Measurements from ENCODE around the gene NPTX1.
A peak's percentile ranks its signal among the peaks of the same experiment; 100 is the strongest.

The NPTX1 gene

GRCh38 chr17:80478487-80479245 lies 2.3 kb upstream of the NPTX1 start:
- no peak for DNase-seq (ENCODE audit: low read depth)

GRCh38 chr17:80477647-80478478 lies 1.5 kb upstream of the NPTX1 start:
- peak; percentile 56 for DNase-seq (ENCODE audit: low read depth)

DNA sequence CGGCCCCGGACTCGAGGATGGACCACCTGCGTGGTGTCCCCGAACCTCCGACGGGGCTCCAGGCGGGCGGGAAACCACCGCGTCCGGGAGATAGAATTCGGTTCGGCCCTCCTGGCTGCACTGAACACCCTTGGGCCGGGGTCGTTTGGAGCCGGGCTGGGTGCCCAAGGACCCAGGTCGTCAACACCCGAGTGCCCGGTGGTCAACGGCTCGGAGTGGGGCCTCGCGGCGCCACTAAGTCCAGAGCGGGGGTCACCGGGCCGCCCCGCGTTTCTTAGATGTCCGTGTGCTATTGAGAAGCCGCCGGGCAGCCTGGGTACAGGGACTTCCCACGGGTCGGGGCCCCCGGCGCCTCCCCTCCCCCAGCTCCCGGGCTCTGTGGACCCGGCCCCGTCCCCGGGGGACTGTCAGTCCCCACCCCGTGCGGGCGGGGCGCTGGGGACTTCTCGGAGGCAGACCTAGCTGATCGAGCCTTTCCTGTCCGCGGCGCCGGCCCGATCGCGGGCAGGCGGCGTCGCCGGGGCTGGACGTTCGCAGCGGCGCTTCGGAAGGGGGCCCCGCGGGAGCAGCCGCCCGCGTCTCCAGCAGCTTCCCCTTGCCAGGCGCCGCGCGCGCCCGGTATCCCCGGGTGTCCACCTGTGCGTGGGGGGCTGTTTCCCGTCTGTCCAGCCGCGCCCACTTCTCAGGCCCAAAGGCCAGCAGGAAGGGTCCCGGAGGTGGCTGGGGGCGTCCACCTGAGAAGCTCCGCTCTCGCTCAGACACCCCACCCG lies 655 bp upstream of the NPTX1 start:
- no peak for DNase-seq (ENCODE audit: low read depth)

DNA sequence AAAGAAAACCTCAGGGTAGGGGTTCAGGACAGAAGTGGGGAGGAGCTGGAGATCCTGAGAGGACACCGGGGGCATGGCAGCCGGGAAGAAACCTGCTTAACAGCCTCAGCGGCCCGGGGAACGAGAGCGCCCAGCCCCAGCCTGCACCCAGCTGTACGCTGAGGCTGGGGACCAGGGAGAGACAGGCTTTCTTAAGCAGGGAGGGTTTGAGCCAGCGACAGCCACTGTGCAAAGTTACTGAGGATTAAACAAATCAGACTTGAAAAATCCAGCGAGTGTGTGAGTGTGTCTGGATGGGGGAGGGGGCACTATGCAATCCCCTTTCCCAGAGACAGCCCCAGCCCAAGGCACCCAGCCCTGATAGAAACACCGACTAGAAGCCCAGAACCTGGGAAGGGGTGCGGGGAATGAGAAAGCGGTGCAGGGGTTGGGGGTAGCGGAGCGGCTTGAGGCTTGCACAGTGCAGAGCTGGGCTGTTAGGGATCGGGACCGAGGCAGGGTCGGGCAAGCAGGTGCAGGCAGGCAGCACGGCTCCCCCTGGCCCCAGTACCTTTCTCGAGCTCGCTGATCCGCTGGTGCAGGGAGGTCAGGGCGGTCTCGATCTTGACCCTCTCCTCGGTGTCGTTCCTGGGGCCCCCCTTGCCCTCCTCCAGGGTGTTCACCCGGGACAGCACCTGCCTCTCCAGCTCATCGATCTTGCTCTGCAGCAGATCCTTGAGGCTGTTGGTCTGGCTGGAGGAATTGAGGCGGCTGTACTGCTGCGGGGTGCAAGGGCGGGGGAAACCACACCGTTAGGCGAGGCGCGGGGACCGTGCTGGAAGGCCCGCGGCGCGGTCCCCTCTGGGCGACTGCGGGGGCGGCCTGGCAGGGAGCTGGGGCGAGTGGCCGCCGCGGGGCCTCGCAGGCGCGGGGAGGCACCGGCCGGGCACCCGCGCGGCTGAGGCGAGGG lies 1.2 kb downstream of the NPTX1 start:
- DNase-seq (ENCODE audit: low read depth), result no peak

DNA sequence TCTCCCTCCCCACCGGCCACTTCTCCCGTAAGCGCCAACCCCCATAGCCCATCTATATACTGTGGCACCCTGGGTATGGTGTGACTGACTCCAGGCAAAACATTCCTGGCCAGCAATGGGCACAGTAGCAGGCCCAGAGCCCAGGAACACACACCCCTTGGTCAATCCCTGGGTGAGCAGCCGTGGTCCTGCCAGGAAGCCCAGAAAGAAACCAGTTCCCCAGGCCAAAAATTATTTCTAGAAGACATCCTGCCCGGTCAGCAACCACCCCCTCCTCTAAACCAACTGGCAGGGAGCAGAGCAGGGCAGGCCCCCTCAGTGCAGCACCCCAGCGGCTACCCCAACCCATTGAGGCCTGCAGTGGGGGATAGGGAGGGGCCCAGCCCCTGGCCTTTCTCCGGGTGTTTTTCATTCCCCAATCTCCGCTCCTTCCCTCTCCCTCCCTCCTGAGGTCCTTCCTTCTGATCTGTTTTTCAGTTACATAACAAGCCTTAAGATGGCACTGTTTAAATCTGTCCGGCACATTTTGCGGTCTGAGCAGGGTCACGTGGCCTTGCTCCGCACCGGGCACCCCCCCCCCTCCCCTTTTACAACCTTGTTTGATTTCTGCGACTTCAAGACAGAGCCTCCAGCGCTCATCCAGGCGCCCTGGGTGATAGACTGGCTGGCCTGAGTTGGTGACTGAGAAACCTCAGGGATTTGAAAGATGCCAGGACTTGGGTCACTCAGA lies 2.0 kb downstream of the NPTX1 start:
- DNase-seq (ENCODE audit: low read depth), result peak; percentile 47

DNA sequence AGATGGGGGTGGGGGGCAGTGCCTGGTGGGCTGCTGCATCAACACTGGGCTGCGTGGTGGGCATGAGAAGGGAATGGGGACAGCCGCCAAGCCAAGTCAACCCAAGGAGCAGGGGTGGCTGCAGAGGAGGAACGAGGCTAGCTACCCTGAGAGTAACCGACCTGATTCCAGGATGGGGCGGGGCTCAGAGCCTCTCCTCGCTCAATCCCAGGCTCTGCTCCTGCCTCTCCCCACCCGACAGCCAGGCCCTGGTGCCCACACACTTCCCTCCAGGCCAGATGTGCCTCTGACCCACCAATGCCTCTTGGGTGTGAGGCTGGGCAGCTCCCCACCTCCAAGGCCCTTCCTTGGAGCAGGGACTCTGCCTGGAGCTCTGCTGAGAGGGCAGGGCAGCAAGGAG lies 2.7 kb downstream of the NPTX1 start:
- no peak for DNase-seq (ENCODE audit: low read depth)

DNA sequence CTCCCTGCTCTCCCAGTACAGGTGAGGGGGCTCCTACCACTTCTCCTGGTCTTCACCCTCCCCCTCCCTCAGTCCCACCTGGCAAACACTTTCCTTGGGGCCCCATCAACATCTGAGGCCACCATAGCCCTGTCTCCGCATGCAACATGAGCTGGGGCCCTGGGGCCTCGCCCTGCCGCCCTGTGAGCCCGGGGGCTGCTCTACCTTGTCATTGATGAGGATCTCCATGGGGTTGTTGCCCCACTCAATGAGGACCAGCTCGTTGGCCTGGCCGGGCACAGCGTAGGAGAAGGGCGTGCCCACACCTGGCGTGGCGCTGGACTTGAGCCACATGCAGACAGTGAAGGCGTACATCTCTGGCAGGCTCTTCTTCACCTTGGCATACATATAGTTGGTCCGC lies 3.4 kb downstream of the NPTX1 start:
- no peak for DNase-seq (ENCODE audit: low read depth)

DNA sequence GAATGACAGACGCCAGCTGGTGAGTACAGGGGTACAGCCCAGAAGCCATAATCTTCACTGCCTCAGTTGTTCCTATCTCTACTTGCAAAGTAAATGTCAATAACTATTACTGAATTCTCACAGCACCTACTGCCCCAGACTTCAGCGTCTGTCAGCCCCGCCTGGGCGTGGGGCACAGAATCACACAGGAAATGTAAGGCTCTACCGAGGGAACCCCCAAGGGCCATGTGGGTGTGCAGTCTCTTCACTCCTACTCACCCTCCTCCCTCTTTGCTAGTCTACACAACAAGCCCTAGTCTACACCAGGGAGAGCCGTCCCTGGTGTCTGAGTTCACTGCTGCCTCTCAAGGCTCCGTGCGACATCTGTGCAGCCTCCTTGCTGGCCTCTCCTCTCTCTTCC lies 4.5 kb downstream of the NPTX1 start:
- no peak for DNase-seq (ENCODE audit: low read depth)

- no peak for DNase-seq (ENCODE audit: low read depth)
Measured at GRCh38 chr17:80470603-80471002, 5.8 kb downstream of the NPTX1 start.

- DNase-seq (ENCODE audit: low read depth), result no peak
Measured at GRCh38 chr17:80469667-80470066, 6.7 kb downstream of the NPTX1 start.

- DNase-seq (ENCODE audit: low read depth), result no peak
Measured at GRCh38 chr17:80468781-80469493, 7.5 kb downstream of the NPTX1 start.

- DNase-seq (ENCODE audit: low read depth), result no peak
Measured at GRCh38 chr17:80468242-80468641, 8.2 kb downstream of the NPTX1 start.

- no peak for DNase-seq (ENCODE audit: low read depth)
Measured at GRCh38 chr17:80466188-80466705, 10.2 kb downstream of the NPTX1 start.

DNA sequence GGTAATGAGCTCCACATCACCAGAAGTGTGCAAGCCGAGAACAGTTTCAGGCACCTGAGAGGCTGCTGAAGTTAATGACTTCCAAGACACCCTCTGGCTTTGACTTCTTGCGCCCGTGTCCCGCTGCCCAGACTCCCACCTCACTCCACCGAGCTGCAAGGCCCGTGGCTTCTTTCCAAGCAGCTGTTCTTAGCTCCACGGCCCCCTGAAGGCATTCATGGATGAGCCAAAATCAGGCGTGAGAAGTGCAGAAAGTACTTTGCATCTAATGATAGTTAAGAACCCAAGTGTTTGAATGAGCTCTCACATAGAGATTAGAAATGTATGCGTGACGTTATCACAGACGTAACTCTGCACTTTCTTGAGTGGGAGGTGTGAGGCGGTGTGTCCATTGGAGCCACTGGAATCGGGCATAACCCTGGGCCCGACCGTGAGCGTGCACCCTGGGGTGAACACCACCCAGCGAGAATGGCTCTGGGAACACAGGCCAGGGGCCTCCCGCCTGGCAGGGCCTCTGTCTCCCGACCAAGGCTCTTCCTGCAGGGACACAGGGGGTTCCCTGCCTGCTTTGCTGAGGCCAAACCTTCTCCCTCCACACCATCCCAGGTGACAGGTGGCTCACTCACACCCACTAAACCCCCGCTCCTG lies 11.0 kb downstream of the NPTX1 start:
- no peak for DNase-seq (ENCODE audit: low read depth)

- no peak for DNase-seq (ENCODE audit: low read depth)
Measured at GRCh38 chr17:80464486-80464885, 11.9 kb downstream of the NPTX1 start.

GRCh38 chr17:80463784-80464400 lies 12.5 kb downstream of the NPTX1 start:
- DNase-seq (ENCODE audit: low read depth), result no peak

- DNase-seq (ENCODE audit: low read depth), result no peak
Measured at GRCh38 chr17:80461528-80462160, 14.8 kb downstream of the NPTX1 start.

GRCh38 chr17:80460429-80460834 lies 16.0 kb downstream of the NPTX1 start:
- no peak for DNase-seq (ENCODE audit: low read depth)
